Uterus (tissue), 2 donors: ENCODE measurements around the gene KRTAP10-3.

Source experiments
- CTCF ChIP-seq, 4 experiments: fragments of 200-600 bp in 2 of 4; fragments of 450-650 bp in 2 of 4; sonication (generic) in 2 of 4; IDR thresholded peaks; one replicate each; pipeline ENCODE4 v1.5.1; 2016 to 2019; ENCODE audit warnings: antibody characterized with exemption in 4 of 4, mild to moderate bottlenecking in 2 of 4, moderate library complexity in 1 of 4
- POLR2A ChIP-seq, 2 donors: fragments of 450-650 bp; IDR thresholded peaks; one replicate each; pipeline ENCODE4 v1.6.1; 2016; ENCODE audit warnings: antibody characterized with exemption in 2 of 2, mild to moderate bottlenecking in 1 of 2, moderate library complexity in 1 of 2

- TF ChIP-seq CTCF (IDR thresholded peaks at IDR 0.05) (no peak), POLR2A (IDR thresholded peaks at IDR 0.05) (no peak)
These were observed 37.6 kb upstream of the KRTAP10-3 start for GRCh38 chr21:44596068-44596725.
